ENCODE results near the gene HTR1E. TPM values are rescaled to one million over a fixed set of nuclear protein-coding genes. Genes with fewer than 3 reads are reported as not detected.
"Not testable (repeated sequence)": the region's sequence is repeated elsewhere in the genome, so short reads cannot be mapped to it uniquely, and the experiment has no call there.

HTR1E gene
- total RNA-seq, 1 donor from 2014 or later, result not detected

- Histone ChIP-seq H3K27me3 (ENCODE audit: control insufficient read depth, insufficient read depth, low read length) (no peaks in the 10 kb centered on the region), H3K36me3 (ENCODE audit: control insufficient read depth, insufficient read depth, low read length) (no peaks in the 10 kb centered on the region), H3K4me3 (ENCODE audit: low read depth, low read length) (no peak overlapping the region)
- TF ChIP-seq CTCF (IDR thresholded peaks at IDR 0.05; ENCODE audit: insufficient read depth, low read length, severe bottlenecking), result no peak
- FAIRE-seq (no peak), DNase-seq (ENCODE audit: low read depth) (no peak)
Observed at GRCh38 chr6:86978251-86978650, 40.9 kb downstream of the HTR1E start.

GRCh38 chr6:87001494-87001893, 64.2 kb downstream of the HTR1E start:
- FAIRE-seq, result peak; percentile 62
- DNase-seq (ENCODE audit: low read depth), result no peak
- Histone ChIP-seq H3K27me3 (ENCODE audit: control insufficient read depth, insufficient read depth, low read length) (no peaks in the 10 kb centered on the region), H3K4me3 (ENCODE audit: low read depth, low read length) (no peak overlapping the region), H3K36me3 (ENCODE audit: control insufficient read depth, insufficient read depth, low read length) (no peaks in the 10 kb centered on the region)
- no peak for TF ChIP-seq CTCF (IDR thresholded peaks at IDR 0.05; ENCODE audit: insufficient read depth, low read length, severe bottlenecking)

GRCh38 chr6:87002391-87002790, 65.1 kb downstream of the HTR1E start:
- not testable (repeated sequence) for H3K36me3 ChIP-seq (ENCODE audit: control insufficient read depth, insufficient read depth, low read length); H3K27me3 ChIP-seq (ENCODE audit: control insufficient read depth, insufficient read depth, low read length); H3K4me3 ChIP-seq (ENCODE audit: low read depth, low read length); DNase-seq (ENCODE audit: low read depth); FAIRE-seq

GRCh38 chr6:87006541-87006940, 69.2 kb downstream of the HTR1E start:
- not testable (repeated sequence) for H3K36me3 ChIP-seq (ENCODE audit: control insufficient read depth, insufficient read depth, low read length); H3K27me3 ChIP-seq (ENCODE audit: control insufficient read depth, insufficient read depth, low read length); FAIRE-seq; DNase-seq (ENCODE audit: low read depth); H3K4me3 ChIP-seq (ENCODE audit: low read depth, low read length)

- DNase-seq (ENCODE audit: low read depth); H3K27me3 ChIP-seq (ENCODE audit: control insufficient read depth, insufficient read depth, low read length); FAIRE-seq; H3K36me3 ChIP-seq (ENCODE audit: control insufficient read depth, insufficient read depth, low read length); H3K4me3 ChIP-seq (ENCODE audit: low read depth, low read length): not testable (repeated sequence)
Observed at GRCh38 chr6:87009581-87009980, 72.3 kb downstream of the HTR1E start.

GRCh38 chr6:87012035-87012434, 74.7 kb downstream of the HTR1E start:
- DNase-seq (ENCODE audit: low read depth) (no peak), FAIRE-seq (no peak)
- Histone ChIP-seq H3K36me3 (ENCODE audit: control insufficient read depth, insufficient read depth, low read length) (no peaks in the 10 kb centered on the region), H3K4me3 (ENCODE audit: low read depth, low read length) (no peak overlapping the region), H3K27me3 (ENCODE audit: control insufficient read depth, insufficient read depth, low read length) (no peaks in the 10 kb centered on the region)
- TF ChIP-seq CTCF (IDR thresholded peaks at IDR 0.05; ENCODE audit: insufficient read depth, low read length, severe bottlenecking), result no peak

GRCh38 chr6:87012743-87013142, 75.4 kb downstream of the HTR1E start:
- H3K4me3 ChIP-seq (ENCODE audit: low read depth, low read length), result no peak overlapping the region
- no peaks in the 10 kb centered on the region for H3K36me3 ChIP-seq (ENCODE audit: control insufficient read depth, insufficient read depth, low read length)
- H3K27me3 ChIP-seq (ENCODE audit: control insufficient read depth, insufficient read depth, low read length), result no peaks in the 10 kb centered on the region
- no peak for TF ChIP-seq CTCF (IDR thresholded peaks at IDR 0.05; ENCODE audit: insufficient read depth, low read length, severe bottlenecking)
- no peak for DNase-seq (ENCODE audit: low read depth)
- FAIRE-seq, result no peak
